Small intestine (tissue), 7 donors: Measurements from ENCODE around the gene ANKRD52. TPM values are rescaled to one million over a fixed set of nuclear protein-coding genes. Genes with fewer than 3 reads are reported as not detected.

ENCODE experiments used
- DNase-seq, 2 donors: peaks; one replicate each; pipeline versions ENCODE4 v3.0.0 to v3.0.0-alpha.2; 2013
- FAIRE-seq: peaks from 2 replicates; lab custom pipeline; 2012; peaks lifted over from hg19 to GRCh38; lab: Jason Lieb, UNC
- H3K27ac ChIP-seq, 3 donors: one replicate each; pipeline ENCODE4 v1.5.1; 2013; ENCODE audit warnings: low read length in 2 of 3, mild to moderate bottlenecking in 2 of 3, control low read depth in 1 of 3, inconsistent platforms in 1 of 3, low read depth in 1 of 3, moderate library complexity in 1 of 3
- H3K27me3 ChIP-seq, 3 donors: one replicate each; pipeline ENCODE4 v1.6.1; 2013; ENCODE audit warnings: low read length in 3 of 3, inconsistent platforms in 1 of 3; ENCODE audit not compliant: control insufficient read depth in 3 of 3, insufficient read depth in 3 of 3
- H3K36me3 ChIP-seq, 3 donors: one replicate each; pipeline ENCODE4 v1.6.1; 2013; ENCODE audit warnings: low read length in 3 of 3, inconsistent platforms in 1 of 3, low read depth in 1 of 3, mild to moderate bottlenecking in 1 of 3, moderate library complexity in 1 of 3; ENCODE audit not compliant: control insufficient read depth in 3 of 3, insufficient read depth in 2 of 3
- H3K4me1 ChIP-seq, 3 donors: one replicate each; pipeline ENCODE4 v1.6.1; 2013; ENCODE audit warnings: low read length in 2 of 3, inconsistent platforms in 1 of 3, low read depth in 1 of 3, mild to moderate bottlenecking in 1 of 3, moderate library complexity in 1 of 3; ENCODE audit not compliant: control insufficient read depth in 3 of 3, insufficient read depth in 2 of 3
- H3K4me3 ChIP-seq, 3 donors: one replicate each; pipeline ENCODE4 v1.5.1; 2013; ENCODE audit warnings: low read length in 3 of 3, control low read depth in 1 of 3, inconsistent platforms in 1 of 3, low read depth in 1 of 3, mild to moderate bottlenecking in 1 of 3, moderate library complexity in 1 of 3
- H3K9me3 ChIP-seq, 2 donors: one replicate each; pipeline ENCODE4 v1.6.1; 2013; ENCODE audit warnings: low read depth in 1 of 2, low read length in 1 of 2; ENCODE audit not compliant: control insufficient read depth in 2 of 2, insufficient read depth in 1 of 2
- WGBS, 3 donors: extraction: QIAGEN DNeasy Blood & Tissue Kit; methylation state at CpG; one replicate each; pipeline ENCODE4 v1.1.7; 2013; 5-methylcytosine and 5-hydroxymethylcytosine counted together
- polyA plus RNA-seq, 4 donors: library from polyadenylated mRNA; stranded (reverse) in 3 of 4; unstranded in 1 of 4; fragments of 200-250 nt in 3 of 4; fragments of 120-200 nt in 1 of 4; gene quantifications; one replicate each; pipeline versions ENCODE4 v1.2.1 to v1.2.3, GENCODE V29; 2013
- donor health status: healthy with polysubstance abuse.
- donor health status: control.
- donor health status: control.
- donor health status: Bipolar disorder and iron deficiency.
- donor health status: healthy.

ANKRD52 gene
- polyA plus RNA-seq, 4 donors = 5.1 to 23.9 (median 10.3) TPM

- H3K9me3 ChIP-seq = no peaks in the 10 kb centered on the region
- 0 to 6% (median 6%) methylated on average over 4 of the region's 4 CpGs for WGBS, 3 donors
- H3K4me1 ChIP-seq = peaks cover 3 to 36% (median 7%) of the 10 kb centered on the region in 3 donors
- DNase-seq = peak in 1 of 2 donors; percentile 51
- peaks cover 0 to 19% (median 0%) of the 10 kb centered on the region in 3 donors for H3K36me3 ChIP-seq
- H3K4me3 ChIP-seq = peak overlapping the region; percentile 9 to 93 (median 78)
- no peak for FAIRE-seq
- H3K27me3 ChIP-seq = no peaks in the 10 kb centered on the region
- peak overlapping the region; percentile 86 to 97 (median 87) for H3K27ac ChIP-seq
Measured at GRCh38 chr12:56222531-56222895, 35.7 kb downstream of the ANKRD52 start.

DNA sequence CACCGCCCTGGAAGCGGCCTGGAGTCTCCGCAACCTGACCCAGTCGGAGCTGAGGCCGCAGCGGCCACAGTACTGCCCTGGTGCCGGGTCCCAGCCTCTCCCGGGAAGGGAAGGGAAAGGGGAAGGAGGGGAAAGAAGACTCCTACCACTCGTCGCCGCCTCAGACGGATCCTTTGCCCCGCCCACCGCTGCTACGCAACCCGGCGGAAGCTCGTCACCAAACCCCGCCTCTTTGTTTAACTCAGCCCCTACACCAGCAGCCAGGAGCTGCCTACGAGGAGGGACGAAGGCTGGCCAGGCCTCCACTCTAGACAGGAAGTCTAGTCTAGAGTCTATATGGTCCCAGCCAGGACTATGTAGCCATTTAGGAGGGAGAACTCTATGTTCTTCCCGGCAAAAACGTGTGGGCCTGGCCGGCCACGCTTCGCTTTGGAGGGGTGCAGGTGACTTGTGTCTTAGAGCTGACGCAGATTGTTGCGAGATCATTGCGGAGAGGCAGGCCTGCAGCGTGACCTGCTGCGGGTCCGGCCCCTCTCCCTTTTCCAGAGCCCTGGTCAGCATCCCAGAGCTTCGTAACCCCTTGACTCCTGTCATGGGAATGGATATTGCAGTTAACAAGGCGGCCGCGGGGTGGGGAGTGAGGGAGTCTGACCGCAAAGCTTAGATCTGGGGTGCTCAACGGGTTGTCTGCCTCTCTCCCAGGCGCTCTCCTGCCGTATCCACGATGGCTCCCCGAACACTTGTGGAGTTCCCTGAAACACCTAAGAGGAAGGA lies 36.2 kb downstream of the ANKRD52 start, which contains the start of gene RNF41:
RNF41 (minus strand) TSS at position 166 of the 774 bp plus-strand sequence. CDS start 7,875 bp downstream, outside the sequence.
- H3K27me3 ChIP-seq = no peaks in the 10 kb centered on the region
- no peak for FAIRE-seq
- H3K4me1 ChIP-seq = peaks cover 3 to 36% (median 7%) of the 10 kb centered on the region in 3 donors
- H3K4me3 ChIP-seq = peak within 1 kb of the TSS; percentile 61 to 93 (median 78)
- H3K27ac ChIP-seq = peak within 1 kb of the TSS; percentile 86 to 97 (median 90)
- 1 to 2% (median 1%) methylated on average over 40 to 42 of the region's 42 CpGs for WGBS, 3 donors
- H3K9me3 ChIP-seq = no peaks in the 10 kb centered on the region
- H3K36me3 ChIP-seq = peaks cover 0 to 20% (median 0%) of the 10 kb centered on the region in 3 donors
- DNase-seq = peak; percentile 97 to 99

DNA sequence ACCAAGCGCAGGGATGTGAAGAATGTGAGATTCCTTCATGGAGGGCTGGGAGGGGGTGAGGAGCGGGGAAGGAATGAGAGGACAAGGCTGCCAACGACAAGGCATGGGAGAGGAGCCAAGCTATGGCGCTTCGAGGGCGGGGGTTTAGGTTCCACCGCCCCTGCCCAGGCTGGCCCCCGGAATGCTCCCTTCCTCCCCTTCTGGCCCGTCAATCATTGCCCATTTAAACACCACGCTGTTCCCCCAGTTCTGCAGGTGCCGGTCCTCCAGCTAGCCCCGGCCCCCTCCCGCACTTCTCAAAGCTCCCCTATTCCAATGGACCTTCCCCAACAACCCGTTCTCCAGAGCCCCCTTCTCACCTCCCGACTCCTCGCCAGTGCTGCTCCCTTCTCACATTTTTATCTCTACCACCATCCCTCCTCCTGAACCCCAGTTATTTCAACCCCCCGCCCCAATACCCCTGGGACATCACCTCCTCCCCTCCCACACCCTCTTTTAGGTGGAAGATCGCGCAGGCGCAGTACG lies 36.9 kb downstream of the ANKRD52 start:
- no peaks in the 10 kb centered on the region for H3K9me3 ChIP-seq
- peak overlapping the region; percentile 61 to 93 (median 78) for H3K4me3 ChIP-seq
- peaks cover 3 to 36% (median 7%) of the 10 kb centered on the region in 3 donors for H3K4me1 ChIP-seq
- no peak for FAIRE-seq
- H3K36me3 ChIP-seq = peaks cover 0 to 27% (median 4%) of the 10 kb centered on the region in 3 donors
- 1% methylated on average over 14 to 21 of the region's 21 CpGs for WGBS, 3 donors
- peak; percentile 32 to 71 for DNase-seq
- H3K27ac ChIP-seq = peak overlapping the region; percentile 86 to 97 (median 90)
- no peaks in the 10 kb centered on the region for H3K27me3 ChIP-seq

DNA sequence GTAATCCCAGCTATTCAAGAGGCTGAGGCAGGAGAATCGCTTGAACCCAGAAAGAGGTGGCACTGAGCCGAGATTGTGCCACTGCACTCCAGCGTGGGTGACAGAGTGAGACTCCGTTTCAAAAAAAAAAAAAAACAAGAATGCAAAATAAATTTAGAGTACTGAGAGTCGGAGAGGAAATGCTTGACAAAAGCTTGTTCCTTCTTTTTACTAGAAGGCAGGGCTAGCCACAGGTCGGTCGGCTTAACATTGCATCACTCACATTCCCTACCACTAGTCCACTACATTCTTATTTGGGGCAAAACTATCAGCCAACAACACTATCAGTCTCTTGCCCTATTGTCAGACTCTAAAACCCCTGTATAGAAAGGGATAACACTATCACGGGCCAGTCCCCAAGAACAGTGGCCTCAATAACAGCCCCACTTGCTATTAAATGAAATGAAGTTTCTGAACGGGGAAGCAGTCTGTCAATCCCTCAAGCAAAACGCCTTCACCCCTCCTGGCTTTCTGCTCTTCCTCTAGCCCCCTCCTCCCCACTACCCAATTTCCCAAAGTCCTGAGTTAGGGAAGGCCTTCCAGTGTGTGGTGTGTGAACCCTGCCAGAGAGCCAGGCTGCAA lies 37.5 kb downstream of the ANKRD52 start:
- Histone ChIP-seq H3K36me3 (peaks cover 0 to 24% (median 5%) of the 10 kb centered on the region in 3 donors), H3K9me3 (no peaks in the 10 kb centered on the region), H3K4me1 (peaks cover 3 to 36% (median 7%) of the 10 kb centered on the region in 3 donors), H3K4me3 (peak overlapping the region; percentile 61 to 93 (median 78)), H3K27me3 (no peaks in the 10 kb centered on the region), H3K27ac (peak overlapping the region; percentile 86 to 97 (median 90))
- FAIRE-seq (no peak), DNase-seq (no peak)
- WGBS, 3 donors = 7 to 17% (median 14%) methylated on average over 10 of the region's 10 CpGs

GRCh38 chr12:56219840-56220239 lies 38.3 kb downstream of the ANKRD52 start:
- H3K27ac ChIP-seq = no peak overlapping the region
- no peak for FAIRE-seq
- WGBS, 3 donors = 90 to 95% (median 94%) methylated on average over 9 of the region's 9 CpGs
- peaks cover 0 to 27% (median 7%) of the 10 kb centered on the region in 3 donors for H3K36me3 ChIP-seq
- no peak for DNase-seq
- no peak overlapping the region for H3K4me3 ChIP-seq
- peaks cover under 1 to 31% (median 7%) of the 10 kb centered on the region in 3 donors for H3K4me1 ChIP-seq
- H3K9me3 ChIP-seq = no peaks in the 10 kb centered on the region
- no peaks in the 10 kb centered on the region for H3K27me3 ChIP-seq

DNA sequence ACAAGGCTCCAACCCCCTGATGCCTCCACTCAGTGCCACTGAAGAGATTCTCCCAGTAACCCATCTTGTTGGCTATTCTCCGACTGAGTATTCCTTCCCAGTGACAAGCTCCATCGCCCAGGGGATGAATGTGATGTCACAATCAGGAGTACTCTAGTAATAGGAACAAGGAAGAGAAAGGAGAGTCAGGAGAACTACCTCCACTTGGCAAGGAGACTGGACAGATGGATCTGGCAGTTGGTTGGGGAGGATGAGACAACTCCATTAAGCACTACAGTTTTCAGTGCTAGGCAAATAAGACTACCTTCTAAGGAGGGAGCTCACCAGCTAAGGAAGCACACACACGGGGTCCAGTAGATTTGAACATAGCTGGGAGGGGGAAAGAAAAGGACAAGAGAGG lies 41.7 kb downstream of the ANKRD52 start:
- no peak for DNase-seq
- Histone ChIP-seq H3K4me1 (peaks cover 0 to 9% (median 3%) of the 10 kb centered on the region in 3 donors), H3K27me3 (no peaks in the 10 kb centered on the region), H3K36me3 (peaks cover 6 to 57% (median 16%) of the 10 kb centered on the region in 3 donors), H3K4me3 (no peak overlapping the region), H3K27ac (no peak overlapping the region), H3K9me3 (no peaks in the 10 kb centered on the region)
- FAIRE-seq = no peak
- 88 to 93% (median 92%) methylated on average over 3 of the region's 3 CpGs for WGBS, 3 donors

- H3K36me3 ChIP-seq = peaks cover 8 to 67% (median 22%) of the 10 kb centered on the region in 3 donors
- H3K4me3 ChIP-seq = no peak overlapping the region
- DNase-seq (no peak), FAIRE-seq (no peak)
- H3K27ac ChIP-seq = no peak overlapping the region
- WGBS, 3 donors = 85 to 92% (median 89%) methylated on average over 5 of the region's 5 CpGs
- no peaks in the 10 kb centered on the region for H3K9me3 ChIP-seq
- H3K27me3 ChIP-seq = no peaks in the 10 kb centered on the region
- H3K4me1 ChIP-seq = no peaks in the 10 kb centered on the region
Measured at GRCh38 chr12:56213878-56214277, 44.3 kb downstream of the ANKRD52 start.

DNA sequence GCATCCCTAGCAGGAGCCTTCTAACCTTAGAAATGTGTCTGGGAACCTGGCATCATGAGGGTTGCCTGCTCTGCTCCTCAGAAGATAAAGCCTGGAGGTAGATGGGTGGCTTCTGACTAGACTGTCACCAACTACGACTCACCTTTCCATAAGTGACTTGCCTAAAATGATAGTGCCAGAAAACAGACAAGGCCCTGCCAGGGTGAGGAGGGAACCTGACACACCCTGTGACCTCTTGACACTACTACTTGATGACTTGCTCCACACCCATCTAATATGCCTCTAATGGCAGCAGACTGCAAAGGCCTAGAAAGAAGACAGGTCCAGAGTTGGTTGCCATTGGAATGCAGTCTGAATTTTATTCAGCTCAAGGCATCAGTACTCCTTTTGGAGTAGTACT lies 45.8 kb downstream of the ANKRD52 start:
- DNase-seq (no peak), FAIRE-seq (no peak)
- WGBS, 3 donors = 72 to 86% (median 80%) methylated on average over 1 of the region's 1 CpG
- H3K27ac ChIP-seq = no peak overlapping the region
- no peaks in the 10 kb centered on the region for H3K9me3 ChIP-seq
- H3K4me1 ChIP-seq = no peaks in the 10 kb centered on the region
- no peaks in the 10 kb centered on the region for H3K27me3 ChIP-seq
- no peak overlapping the region for H3K4me3 ChIP-seq
- H3K36me3 ChIP-seq = peaks cover 8 to 74% (median 23%) of the 10 kb centered on the region in 3 donors
